HepG2 (cell line): Measurements from ENCODE around the gene TFAM. TPM values are rescaled to one million over a fixed set of nuclear protein-coding genes. Genes with fewer than 3 reads are reported as not detected.
A peak's percentile ranks its signal among the peaks of the same experiment; 100 is the strongest.

ENCODE experiments used
- ARID4A ChIP-seq: sonication (generic); formaldehyde crosslinking; IDR thresholded peaks from 2 replicates; pipeline ENCODE4 v1.5.0; 2020; ENCODE audit warnings: mild to moderate bottlenecking, missing genetic modification reagents, borderline replicate concordance
- HHEX ChIP-seq: IDR thresholded peaks from 2 replicates; pipeline ENCODE4 v1.6.1; 2016; ENCODE audit warnings: control low read depth
- MED13 ChIP-seq: sonication (generic); formaldehyde crosslinking; IDR thresholded peaks from 2 replicates; pipeline ENCODE4 v1.5.0; 2020; ENCODE audit warnings: missing genetic modification reagents
- ONECUT2 ChIP-seq: sonication (generic); formaldehyde crosslinking; IDR thresholded peaks from 2 replicates; pipeline ENCODE4 v1.4.0; 2020; ENCODE audit warnings: missing genetic modification reagents
- ZNF768 ChIP-seq: sonication (generic); formaldehyde crosslinking; IDR thresholded peaks from 2 replicates; pipeline ENCODE4 v1.4.0; 2020; ENCODE audit warnings: missing genetic modification reagents
- ZNF878 ChIP-seq: sonication (generic); formaldehyde crosslinking; IDR thresholded peaks from 2 replicates; pipeline ENCODE4 v1.8.1; 2023; ENCODE audit warnings: mild to moderate bottlenecking, missing genetic modification reagents, moderate library complexity
- ZSCAN21 ChIP-seq: sonication (generic); formaldehyde crosslinking; IDR thresholded peaks from 2 replicates; pipeline ENCODE4 v1.8.0; 2022; ENCODE audit warnings: mild to moderate bottlenecking, missing genetic modification reagents, moderate library complexity, borderline replicate concordance
- polyA plus RNA-seq, 8 experiments: library from polyadenylated mRNA; depleted of rRNA in 3 of 8; stranded (reverse) in 7 of 8; unstranded in 1 of 8; fragments of >200 nt; fragmentation: Illumina TruSeq in 4 of 8; extraction: Trizol in 4 of 8; gene quantifications; 2 replicates each; pipeline versions ENCODE4 v1.2.1 to v1.2.3, GENCODE V29; 2011 to 2016; ENCODE audit warnings: low read depth in 4 of 8, missing spikeins in 1 of 8, mixed read lengths in 1 of 8; ENCODE audit not compliant: insufficient read depth in 1 of 8
- total RNA-seq, 5 experiments: library from RNA; depleted of rRNA; stranded (reverse); fragments of >200 nt; fragmentation: Illumina TruSeq; extraction: Trizol; gene quantifications; 2 replicates each; pipeline ENCODE4 v1.2.3, GENCODE V29; 2016; ENCODE audit warnings: low read depth in 1 of 5
- TF ChIP-seq, protein P1 (sequence below): sonication (generic); formaldehyde crosslinking; IDR thresholded peaks from 2 replicates; pipeline ENCODE4 v1.5.1; 2020; ENCODE audit warnings: mild to moderate bottlenecking, moderate library complexity, missing genetic modification reagents

Gene TFAM
- total and polyA plus RNA-seq, 2 of the 13 experiments (the other 11 are each of a cell fraction or from before 2014, with no cell fraction given) = 18.4 to 125 TPM

- TF ChIP-seq MED13 (CRISPR knock-in tag) = no peak; the same call in 1 of the 2 replicates
- peak; percentile 95 for TF ChIP-seq ARID4A (CRISPR knock-in tag)
- peak; percentile 77 for TF ChIP-seq ZSCAN21 (CRISPR knock-in tag)
- TF ChIP-seq HHEX (CRISPR knock-in tag) = 0 out of 2 replicates have a peak, but pooled peaks have one; percentile 15
- TF ChIP-seq, protein P1, sequence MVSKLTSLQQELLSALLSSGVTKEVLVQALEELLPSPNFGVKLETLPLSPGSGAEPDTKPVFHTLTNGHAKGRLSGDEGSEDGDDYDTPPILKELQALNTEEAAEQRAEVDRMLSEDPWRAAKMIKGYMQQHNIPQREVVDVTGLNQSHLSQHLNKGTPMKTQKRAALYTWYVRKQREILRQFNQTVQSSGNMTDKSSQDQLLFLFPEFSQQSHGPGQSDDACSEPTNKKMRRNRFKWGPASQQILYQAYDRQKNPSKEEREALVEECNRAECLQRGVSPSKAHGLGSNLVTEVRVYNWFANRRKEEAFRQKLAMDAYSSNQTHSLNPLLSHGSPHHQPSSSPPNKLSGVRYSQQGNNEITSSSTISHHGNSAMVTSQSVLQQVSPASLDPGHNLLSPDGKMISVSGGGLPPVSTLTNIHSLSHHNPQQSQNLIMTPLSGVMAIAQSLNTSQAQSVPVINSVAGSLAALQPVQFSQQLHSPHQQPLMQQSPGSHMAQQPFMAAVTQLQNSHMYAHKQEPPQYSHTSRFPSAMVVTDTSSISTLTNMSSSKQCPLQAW (CRISPR knock-in tag) = peak; percentile 95
- no peak for TF ChIP-seq ONECUT2 (CRISPR knock-in tag)
- TF ChIP-seq ZNF878 = 0 out of 2 replicates have a peak, but pooled peaks have one; percentile 17
- no peak; the same call in 1 of the 2 replicates for TF ChIP-seq ZNF768
Observed at GRCh38 chr10:58384999-58385783, at the start of gene TFAM (continued).
